NAMALWA (cell line): ENCODE results near the gene SATB1.
A peak's percentile ranks its signal among the peaks of the same experiment; 100 is the strongest.
"Not testable (repeated sequence)": the region's sequence is repeated elsewhere in the genome, so short reads cannot be mapped to it uniquely, and the experiment has no call there.

ENCODE experiments used
- DNase-seq: peaks from one replicate; pipeline ENCODE4 v3.0.0-alpha.2; 2015; ENCODE audit warnings: low spot score

Gene SATB1

GRCh38 chr3:18424729-18425640, at the start of gene SATB1:
SATB1 (minus strand) TSS chr3:18425339; CDS start chr3:18420967, 4,372 bp downstream.
- DNase-seq: peak; percentile 69

- DNase-seq: no peak
These were observed 49.1 kb upstream of the SATB1 start for GRCh38 chr3:18474202-18474601.

- DNase-seq: no peak
These were observed 44.6 kb upstream of the SATB1 start for GRCh38 chr3:18469775-18470174.

GRCh38 chr3:18466136-18466535, 41.0 kb upstream of the SATB1 start:
- DNase-seq: no peak

- no peak for DNase-seq
These were observed 29.6 kb upstream of the SATB1 start for GRCh38 chr3:18454766-18455165.

- not testable (repeated sequence) for DNase-seq
These were observed 24.5 kb upstream of the SATB1 start for GRCh38 chr3:18449618-18450017.

- DNase-seq: no peak
These were observed 22.6 kb upstream of the SATB1 start for GRCh38 chr3:18447720-18448119.

- peak; percentile 17 for DNase-seq
These were observed 21.1 kb upstream of the SATB1 start for GRCh38 chr3:18446149-18446825.

GRCh38 chr3:18445401-18446148, 20.4 kb upstream of the SATB1 start:
- peak; percentile 69 for DNase-seq

GRCh38 chr3:18444595-18445400, 19.7 kb upstream of the SATB1 start:
- peak; percentile 74 for DNase-seq

- no peak for DNase-seq
These were observed 18.8 kb upstream of the SATB1 start for GRCh38 chr3:18443665-18444594.

GRCh38 chr3:18442756-18443664, 17.9 kb upstream of the SATB1 start:
- no peak for DNase-seq

GRCh38 chr3:18441551-18441950, 16.4 kb upstream of the SATB1 start:
- no peak for DNase-seq

- peak; percentile 37 for DNase-seq
These were observed 15.1 kb upstream of the SATB1 start for GRCh38 chr3:18440066-18440722.

GRCh38 chr3:18439281-18439680, 14.1 kb upstream of the SATB1 start:
- DNase-seq: no peak

GRCh38 chr3:18438586-18438985, 13.4 kb upstream of the SATB1 start:
- DNase-seq: no peak

- DNase-seq: no peak
These were observed 11.1 kb upstream of the SATB1 start for GRCh38 chr3:18436213-18436612.

GRCh38 chr3:18434711-18435110, 9.6 kb upstream of the SATB1 start:
- no peak for DNase-seq

GRCh38 chr3:18432752-18433151, 7.6 kb upstream of the SATB1 start:
- no peak for DNase-seq
